GM12878 (cell line): Measurements from ENCODE around the gene WWOX. TPM values are rescaled to one million over a fixed set of nuclear protein-coding genes. Genes with fewer than 3 reads are reported as not detected.

Experiments
- ATF3 ChIP-seq: IDR thresholded peaks from 2 replicates; pipeline ENCODE4 v1.6.1; 2011; ENCODE audit warnings: low read depth, mild to moderate bottlenecking, low read length, moderate library complexity, borderline replicate concordance; ENCODE audit errors: extremely low read depth
- ATF7 ChIP-seq: fragments of 450-650 bp; IDR thresholded peaks from 2 replicates; pipeline ENCODE4 v1.6.1; 2016; ENCODE audit warnings: low read depth, mild to moderate bottlenecking
- BHLHE40 ChIP-seq, 2 experiments: fragments of 450-650 bp in 1 of 2; IDR thresholded peaks; 2 replicates each; pipeline ENCODE4 v1.6.1; 2011 to 2017; ENCODE audit warnings: low read depth in 2 of 2, borderline replicate concordance in 1 of 2, improper control_type of control experiment in 1 of 2, low read length in 1 of 2, mild to moderate bottlenecking in 1 of 2
- BMI1 ChIP-seq: fragments of 450-650 bp; IDR thresholded peaks from 2 replicates; pipeline ENCODE4 v1.6.1; 2016; ENCODE audit warnings: mild to moderate bottlenecking, moderate library complexity, borderline replicate concordance
- CEBPB ChIP-seq, 2 experiments: fragments of 150-350 bp in 1 of 2; IDR thresholded peaks; 2 replicates each; pipeline ENCODE4 v1.6.1; 2012 to 2014; ENCODE audit warnings: low read depth in 2 of 2, low read length in 2 of 2, borderline replicate concordance in 1 of 2, inconsistent platforms in 1 of 2
- CHD1 ChIP-seq: IDR thresholded peaks from 2 replicates; pipeline ENCODE4 v1.6.1; 2012; ENCODE audit warnings: low read depth, low read length, improper control_type of control experiment
- ELK1 ChIP-seq: IDR thresholded peaks from 2 replicates; pipeline ENCODE4 v1.6.1; 2012; ENCODE audit warnings: low read depth, low read length, improper control_type of control experiment
- FOXM1 ChIP-seq: IDR thresholded peaks from 2 replicates; pipeline ENCODE4 v1.6.1; 2012; ENCODE audit warnings: low read depth, mild to moderate bottlenecking, inconsistent platforms, low read length, moderate library complexity
- GABPA ChIP-seq: IDR thresholded peaks from 2 replicates; pipeline ENCODE4 v1.6.1; 2014; ENCODE audit warnings: antibody characterized with exemption, low read depth, mild to moderate bottlenecking, inconsistent platforms
- JUNB ChIP-seq: IDR thresholded peaks from 2 replicates; pipeline ENCODE4 v1.6.1; 2016; ENCODE audit warnings: antibody characterized with exemption, mild to moderate bottlenecking
- MTA2 ChIP-seq: fragments of 450-650 bp; IDR thresholded peaks from 2 replicates; pipeline ENCODE4 v1.6.1; 2016; ENCODE audit warnings: low read depth, mild to moderate bottlenecking, moderate library complexity
- NFIC ChIP-seq: IDR thresholded peaks from 2 replicates; pipeline ENCODE4 v1.6.1; 2012; ENCODE audit warnings: low read depth, mild to moderate bottlenecking, inconsistent platforms, low read length, moderate library complexity
- NFXL1 ChIP-seq: fragments of 450-650 bp; IDR thresholded peaks from 2 replicates; pipeline ENCODE4 v1.6.1; 2017; ENCODE audit warnings: antibody characterized with exemption, mild to moderate bottlenecking, borderline replicate concordance
- NFYB ChIP-seq: IDR thresholded peaks from 2 replicates; pipeline ENCODE4 v1.6.1; 2011; ENCODE audit warnings: low read depth, mild to moderate bottlenecking, low read length, improper control_type of control experiment, moderate library complexity; ENCODE audit not compliant: insufficient read depth
- PAX5 ChIP-seq: IDR thresholded peaks from 2 replicates; pipeline ENCODE4 v1.6.1; 2011; ENCODE audit warnings: low read depth, low read length, borderline replicate concordance
- PAX8 ChIP-seq: fragments of 450-650 bp; IDR thresholded peaks from 2 replicates; pipeline ENCODE4 v1.6.1; 2017; ENCODE audit warnings: mild to moderate bottlenecking, moderate library complexity
- PML ChIP-seq: IDR thresholded peaks from 2 replicates; pipeline ENCODE4 v1.6.1; 2012; ENCODE audit warnings: low read length, inconsistent platforms
- POLR2A ChIP-seq: IDR thresholded peaks from 2 replicates; pipeline ENCODE4 v1.6.1; 2011; ENCODE audit warnings: low read depth, mild to moderate bottlenecking, low read length
- POLR2AphosphoS2 ChIP-seq: IDR thresholded peaks from 2 replicates; pipeline ENCODE4 v1.6.1; 2011; ENCODE audit warnings: low read depth, mild to moderate bottlenecking, low read length, improper control_type of control experiment, moderate library complexity
- SIN3A ChIP-seq: IDR thresholded peaks from 2 replicates; pipeline ENCODE4 v1.6.1; 2012; ENCODE audit warnings: low read depth, low read length, improper control_type of control experiment
- SIX5 ChIP-seq: IDR thresholded peaks from 2 replicates; pipeline ENCODE4 v1.6.1; 2011; ENCODE audit warnings: mild to moderate bottlenecking, low read depth, low read length, moderate library complexity; ENCODE audit not compliant: severe bottlenecking
- STAT3 ChIP-seq: IDR thresholded peaks from 2 replicates; pipeline ENCODE4 v1.6.1; 2011; ENCODE audit warnings: low read depth, low read length, improper control_type of control experiment
- SUPT20H ChIP-seq: IDR thresholded peaks from 2 replicates; pipeline ENCODE4 v1.6.1; 2011; ENCODE audit warnings: low read depth, mild to moderate bottlenecking, low read length, moderate library complexity, borderline replicate concordance; ENCODE audit not compliant: control insufficient read depth
- SUZ12 ChIP-seq: fragments of 200-600 bp; sonication (generic); IDR thresholded peaks from one replicate; pipeline ENCODE4 v1.6.1; 2018; ENCODE audit warnings: antibody characterized with exemption, mild to moderate bottlenecking; ENCODE audit not compliant: unreplicated experiment
- ZBED1 ChIP-seq: IDR thresholded peaks from 2 replicates; pipeline ENCODE4 v1.6.1; 2016; ENCODE audit warnings: borderline replicate concordance
- ZNF274 ChIP-seq: IDR thresholded peaks from one replicate; pipeline ENCODE4 v1.8.0; 2011; ENCODE audit not compliant: insufficient read length, insufficient read depth
- polyA plus RNA-seq, 11 experiments: library from polyadenylated mRNA; depleted of rRNA in 4 of 11; unstranded in 6 of 11; stranded (reverse) in 5 of 11; fragments of >200 nt; fragmentation: Nextera tagmentation in 4 of 11; fragmentation: Illumina TruSeq in 1 of 11; extraction: Ambion mirVana in 4 of 11; extraction: Trizol in 1 of 11; gene quantifications; 1 replicate in 1 of 11; 2 replicates in 10 of 11; pipeline versions ENCODE4 v1.2.1 to v1.2.3, GENCODE V29; 2011 to 2016; ENCODE audit warnings: inconsistent platforms in 2 of 11, missing spikeins in 2 of 11, low read depth in 1 of 11
- total RNA-seq, 4 experiments: library from RNA; depleted of rRNA in 3 of 4; stranded (reverse); fragments of >200 nt in 3 of 4; fragmentation: Illumina TruSeq in 1 of 4; extraction: Trizol in 1 of 4; gene quantifications; 2 replicates each; pipeline versions ENCODE4 v1.2.1 to v1.2.3, GENCODE V29; 2013 to 2021
- TF ChIP-seq, protein P1 (sequence below): fragments of 150-350 bp; IDR thresholded peaks from 2 replicates; pipeline ENCODE4 v1.6.1; 2016; ENCODE audit warnings: low read depth, low read length

The WWOX gene
- total and polyA plus RNA-seq, 10 of the 15 experiments (the other 5 are each of a cell fraction or from before 2014, with no cell fraction given): 2.8 to 24.4 (median 17.8) TPM

GRCh38 chr16:78099271-78100111 is at the start of gene WWOX (continued):
- no peak for TF ChIP-seq PAX5
- TF ChIP-seq, protein P1, sequence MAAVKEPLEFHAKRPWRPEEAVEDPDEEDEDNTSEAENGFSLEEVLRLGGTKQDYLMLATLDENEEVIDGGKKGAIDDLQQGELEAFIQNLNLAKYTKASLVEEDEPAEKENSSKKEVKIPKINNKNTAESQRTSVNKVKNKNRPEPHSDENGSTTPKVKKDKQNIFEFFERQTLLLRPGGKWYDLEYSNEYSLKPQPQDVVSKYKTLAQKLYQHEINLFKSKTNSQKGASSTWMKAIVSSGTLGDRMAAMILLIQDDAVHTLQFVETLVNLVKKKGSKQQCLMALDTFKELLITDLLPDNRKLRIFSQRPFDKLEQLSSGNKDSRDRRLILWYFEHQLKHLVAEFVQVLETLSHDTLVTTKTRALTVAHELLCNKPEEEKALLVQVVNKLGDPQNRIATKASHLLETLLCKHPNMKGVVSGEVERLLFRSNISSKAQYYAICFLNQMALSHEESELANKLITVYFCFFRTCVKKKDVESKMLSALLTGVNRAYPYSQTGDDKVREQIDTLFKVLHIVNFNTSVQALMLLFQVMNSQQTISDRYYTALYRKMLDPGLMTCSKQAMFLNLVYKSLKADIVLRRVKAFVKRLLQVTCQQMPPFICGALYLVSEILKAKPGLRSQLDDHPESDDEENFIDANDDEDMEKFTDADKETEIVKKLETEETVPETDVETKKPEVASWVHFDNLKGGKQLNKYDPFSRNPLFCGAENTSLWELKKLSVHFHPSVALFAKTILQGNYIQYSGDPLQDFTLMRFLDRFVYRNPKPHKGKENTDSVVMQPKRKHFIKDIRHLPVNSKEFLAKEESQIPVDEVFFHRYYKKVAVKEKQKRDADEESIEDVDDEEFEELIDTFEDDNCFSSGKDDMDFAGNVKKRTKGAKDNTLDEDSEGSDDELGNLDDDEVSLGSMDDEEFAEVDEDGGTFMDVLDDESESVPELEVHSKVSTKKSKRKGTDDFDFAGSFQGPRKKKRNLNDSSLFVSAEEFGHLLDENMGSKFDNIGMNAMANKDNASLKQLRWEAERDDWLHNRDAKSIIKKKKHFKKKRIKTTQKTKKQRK: no peak
- peak; percentile 90 for TF ChIP-seq POLR2A
- TF ChIP-seq GABPA: peak; percentile 46; the same call in 1 of the 2 replicates
- TF ChIP-seq NFYB: peak; percentile 65; the same call in 1 of the 2 replicates
- TF ChIP-seq CHD1: no peak
- TF ChIP-seq POLR2AphosphoS2: no peak
- no peak for TF ChIP-seq PAX8
- no peak for TF ChIP-seq NFIC
- no peak for TF ChIP-seq NFXL1
- TF ChIP-seq MTA2: 0 out of 2 replicates have a peak, but pooled peaks have one; percentile 18
- peak; percentile 57 for TF ChIP-seq SIN3A
- TF ChIP-seq PML: no peak
- peak in 1 of 2 experiments; percentile 69; a peak in 2 of 4 replicates for TF ChIP-seq BHLHE40 (IDR thresholded peaks at IDR 0.05; ENCODE audit: borderline replicate concordance in 1 of 2, low read depth in 2 of 2, low read length in 1 of 2)
- no peak for TF ChIP-seq SUZ12
- no peak for TF ChIP-seq ZBED1
- no peak for TF ChIP-seq ATF3
- TF ChIP-seq ELK1: no peak
- TF ChIP-seq ATF7: peak; percentile 46; the same call in 1 of the 2 replicates
- 0 out of 2 replicates have a peak, but pooled peaks have one; percentile 93 for TF ChIP-seq STAT3
- peak; percentile 86 for TF ChIP-seq BMI1
- TF ChIP-seq ZNF274: no peak
- TF ChIP-seq SIX5: peak; percentile 71
- TF ChIP-seq CEBPB (IDR thresholded peaks at IDR 0.05; ENCODE audit: borderline replicate concordance in 1 of 2, low read depth in 2 of 2, low read length in 2 of 2): no peak
- TF ChIP-seq SUPT20H: no peak
- no peak for TF ChIP-seq FOXM1
- no peak for TF ChIP-seq JUNB
